ENCODE results near the gene KIR3DL3.

DNA sequence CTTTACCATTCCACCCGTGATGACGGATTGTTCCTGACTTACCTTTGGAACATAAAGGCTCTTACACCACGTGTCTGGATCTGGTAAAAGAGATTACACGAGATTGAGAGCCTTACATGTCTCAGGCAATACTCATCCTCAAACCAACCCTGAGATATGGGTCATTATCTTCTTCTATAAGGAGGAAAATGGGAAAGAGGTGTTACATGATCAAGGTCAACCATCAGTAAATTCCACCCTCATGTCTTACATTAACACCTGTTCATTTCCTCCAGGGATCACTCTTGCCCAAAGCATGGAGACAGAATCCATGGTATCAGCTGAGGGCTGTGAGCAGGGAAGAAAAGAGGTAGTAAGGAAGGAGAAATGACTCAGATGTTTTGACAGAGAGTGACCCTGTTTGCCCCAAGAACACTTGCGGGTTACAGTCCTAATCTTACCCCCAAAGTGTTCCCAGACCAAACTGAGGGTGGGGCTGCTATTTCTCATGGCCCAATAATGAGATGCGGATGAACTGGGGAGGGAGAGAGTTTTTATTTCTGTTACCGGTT, 41.9 kb upstream of the KIR3DL3 start:
- TF ChIP-seq EZH2 (IDR thresholded peaks at IDR 0.05; ENCODE audit: low read depth, unreplicated experiment) (no peak), CREB1 (CRISPR knock-in tag; IDR thresholded peaks at IDR 0.05; ENCODE audit: low read depth) (no peak), EZH2phosphoT487 (IDR thresholded peaks at IDR 0.05; ENCODE audit: unreplicated experiment) (no peak), JUNB (IDR thresholded peaks at IDR 0.05; ENCODE audit: unreplicated experiment) (no peak), POLR2AphosphoS5 (IDR thresholded peaks at IDR 0.05; ENCODE audit: low read depth) (no peak), ZNF114 (CRISPR knock-in tag; IDR thresholded peaks at IDR 0.05) (no peak)
- TF ChIP-seq, protein P1, sequence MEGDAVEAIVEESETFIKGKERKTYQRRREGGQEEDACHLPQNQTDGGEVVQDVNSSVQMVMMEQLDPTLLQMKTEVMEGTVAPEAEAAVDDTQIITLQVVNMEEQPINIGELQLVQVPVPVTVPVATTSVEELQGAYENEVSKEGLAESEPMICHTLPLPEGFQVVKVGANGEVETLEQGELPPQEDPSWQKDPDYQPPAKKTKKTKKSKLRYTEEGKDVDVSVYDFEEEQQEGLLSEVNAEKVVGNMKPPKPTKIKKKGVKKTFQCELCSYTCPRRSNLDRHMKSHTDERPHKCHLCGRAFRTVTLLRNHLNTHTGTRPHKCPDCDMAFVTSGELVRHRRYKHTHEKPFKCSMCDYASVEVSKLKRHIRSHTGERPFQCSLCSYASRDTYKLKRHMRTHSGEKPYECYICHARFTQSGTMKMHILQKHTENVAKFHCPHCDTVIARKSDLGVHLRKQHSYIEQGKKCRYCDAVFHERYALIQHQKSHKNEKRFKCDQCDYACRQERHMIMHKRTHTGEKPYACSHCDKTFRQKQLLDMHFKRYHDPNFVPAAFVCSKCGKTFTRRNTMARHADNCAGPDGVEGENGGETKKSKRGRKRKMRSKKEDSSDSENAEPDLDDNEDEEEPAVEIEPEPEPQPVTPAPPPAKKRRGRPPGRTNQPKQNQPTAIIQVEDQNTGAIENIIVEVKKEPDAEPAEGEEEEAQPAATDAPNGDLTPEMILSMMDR (conservative IDR thresholded peaks at IDR 0.05; ENCODE audit: low read depth in 2 of 2), result no peak
- TF ChIP-seq, protein P2, sequence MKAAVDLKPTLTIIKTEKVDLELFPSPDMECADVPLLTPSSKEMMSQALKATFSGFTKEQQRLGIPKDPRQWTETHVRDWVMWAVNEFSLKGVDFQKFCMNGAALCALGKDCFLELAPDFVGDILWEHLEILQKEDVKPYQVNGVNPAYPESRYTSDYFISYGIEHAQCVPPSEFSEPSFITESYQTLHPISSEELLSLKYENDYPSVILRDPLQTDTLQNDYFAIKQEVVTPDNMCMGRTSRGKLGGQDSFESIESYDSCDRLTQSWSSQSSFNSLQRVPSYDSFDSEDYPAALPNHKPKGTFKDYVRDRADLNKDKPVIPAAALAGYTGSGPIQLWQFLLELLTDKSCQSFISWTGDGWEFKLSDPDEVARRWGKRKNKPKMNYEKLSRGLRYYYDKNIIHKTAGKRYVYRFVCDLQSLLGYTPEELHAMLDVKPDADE (IDR thresholded peaks at IDR 0.05), result no peak
- TF ChIP-seq, protein P3, sequence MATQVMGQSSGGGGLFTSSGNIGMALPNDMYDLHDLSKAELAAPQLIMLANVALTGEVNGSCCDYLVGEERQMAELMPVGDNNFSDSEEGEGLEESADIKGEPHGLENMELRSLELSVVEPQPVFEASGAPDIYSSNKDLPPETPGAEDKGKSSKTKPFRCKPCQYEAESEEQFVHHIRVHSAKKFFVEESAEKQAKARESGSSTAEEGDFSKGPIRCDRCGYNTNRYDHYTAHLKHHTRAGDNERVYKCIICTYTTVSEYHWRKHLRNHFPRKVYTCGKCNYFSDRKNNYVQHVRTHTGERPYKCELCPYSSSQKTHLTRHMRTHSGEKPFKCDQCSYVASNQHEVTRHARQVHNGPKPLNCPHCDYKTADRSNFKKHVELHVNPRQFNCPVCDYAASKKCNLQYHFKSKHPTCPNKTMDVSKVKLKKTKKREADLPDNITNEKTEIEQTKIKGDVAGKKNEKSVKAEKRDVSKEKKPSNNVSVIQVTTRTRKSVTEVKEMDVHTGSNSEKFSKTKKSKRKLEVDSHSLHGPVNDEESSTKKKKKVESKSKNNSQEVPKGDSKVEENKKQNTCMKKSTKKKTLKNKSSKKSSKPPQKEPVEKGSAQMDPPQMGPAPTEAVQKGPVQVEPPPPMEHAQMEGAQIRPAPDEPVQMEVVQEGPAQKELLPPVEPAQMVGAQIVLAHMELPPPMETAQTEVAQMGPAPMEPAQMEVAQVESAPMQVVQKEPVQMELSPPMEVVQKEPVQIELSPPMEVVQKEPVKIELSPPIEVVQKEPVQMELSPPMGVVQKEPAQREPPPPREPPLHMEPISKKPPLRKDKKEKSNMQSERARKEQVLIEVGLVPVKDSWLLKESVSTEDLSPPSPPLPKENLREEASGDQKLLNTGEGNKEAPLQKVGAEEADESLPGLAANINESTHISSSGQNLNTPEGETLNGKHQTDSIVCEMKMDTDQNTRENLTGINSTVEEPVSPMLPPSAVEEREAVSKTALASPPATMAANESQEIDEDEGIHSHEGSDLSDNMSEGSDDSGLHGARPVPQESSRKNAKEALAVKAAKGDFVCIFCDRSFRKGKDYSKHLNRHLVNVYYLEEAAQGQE (IDR thresholded peaks at IDR 0.05; ENCODE audit: unreplicated experiment), result no peak

Data from GM23338 (cell line).